Stimulated activated CD8-positive, alpha-beta memory T cell treated with anti-CD3 and anti-CD28 coated beads, Interleukin-2, amount 100 ng/mL, for 1 hour (primary cell): ENCODE data around the gene ING4.

Experiments used
- DNase-seq, 2 donors: peaks; one replicate each; pipeline ENCODE4 v3.0.0-alpha.2; 2020; ENCODE audit warnings: low read depth in 2 of 2

ING4 gene

DNA sequence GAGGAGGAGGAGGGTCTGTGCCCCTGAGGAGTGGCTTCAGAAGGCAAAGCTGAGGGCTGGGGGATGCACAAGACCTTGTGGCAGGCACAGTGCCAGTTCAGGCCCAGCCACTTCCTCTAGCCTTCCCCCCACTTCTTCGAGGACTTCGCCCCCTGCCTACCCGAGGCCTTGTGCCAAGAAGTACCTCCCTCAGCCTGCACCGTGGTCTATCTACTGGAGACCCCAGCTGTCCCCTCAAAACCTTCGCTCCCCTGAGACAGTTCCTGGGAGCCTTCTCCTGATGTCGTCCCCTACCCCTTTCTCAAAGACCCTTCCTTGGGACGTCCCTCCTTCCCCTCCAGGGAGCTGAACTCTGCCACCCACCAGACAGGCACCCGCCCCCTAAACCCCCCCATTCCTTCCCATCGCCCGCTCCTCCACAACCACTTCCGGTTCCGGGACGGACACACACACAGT, 25.7 kb upstream of the ING4 start:
- DNase-seq, result peak in 1 of 2 donors; percentile 21

DNA sequence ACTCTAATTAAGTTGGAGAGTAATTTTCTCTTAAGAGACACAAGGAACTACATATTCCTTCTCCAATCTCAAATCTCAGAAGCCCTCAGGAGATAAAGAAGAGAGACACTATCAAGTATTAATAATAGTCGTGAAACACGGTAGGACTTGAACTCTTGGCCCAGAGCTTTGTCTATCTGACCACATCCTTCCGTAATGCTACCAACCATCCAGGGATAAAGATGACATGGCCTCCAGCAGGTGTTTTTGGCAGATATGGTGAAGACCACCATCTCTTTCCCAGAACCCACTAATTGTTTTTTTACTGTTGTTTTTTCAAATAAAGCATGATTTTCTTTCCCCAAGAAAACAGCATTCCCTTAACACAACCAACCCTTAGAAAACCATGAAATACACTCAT, 22.9 kb upstream of the ING4 start:
- no peak for DNase-seq

DNA sequence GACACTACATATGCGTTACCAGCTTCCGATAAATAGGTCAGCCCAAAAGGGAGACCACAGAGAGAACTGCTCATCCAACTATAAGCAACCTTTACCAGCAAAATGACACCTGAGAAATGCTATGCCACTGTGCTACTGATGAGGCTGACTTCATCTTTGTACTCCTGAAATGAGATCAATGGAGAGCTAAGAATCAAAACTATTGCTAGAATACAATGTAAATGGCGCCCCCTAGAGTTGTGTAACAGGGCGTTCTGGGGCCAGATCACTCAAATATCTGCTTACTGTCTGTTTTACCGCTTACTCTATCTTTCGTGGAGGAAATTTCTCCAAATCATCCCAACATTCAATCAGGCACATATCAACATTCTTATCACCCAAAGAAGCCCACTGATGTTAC, 21.7 kb upstream of the ING4 start:
- DNase-seq, result no peak

DNA sequence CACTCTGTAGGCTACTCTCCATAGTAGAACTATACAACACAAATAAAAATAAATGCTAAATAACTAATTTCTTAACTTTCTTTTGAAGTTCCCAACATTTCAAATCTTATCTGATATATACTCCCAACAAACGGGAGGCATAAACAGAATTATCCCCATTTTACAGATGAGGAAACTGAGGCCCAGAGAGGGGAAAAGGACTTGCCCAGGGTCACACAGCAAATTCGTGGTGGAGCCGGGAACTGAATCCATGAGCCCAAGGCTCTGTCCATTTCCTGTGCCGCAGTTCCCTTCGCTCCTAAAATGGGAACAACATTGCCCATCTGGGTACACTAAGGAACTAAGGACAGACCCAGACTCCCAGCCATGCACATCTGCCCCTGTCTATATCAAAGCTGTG, 14.0 kb upstream of the ING4 start:
- DNase-seq, result no peak

DNA sequence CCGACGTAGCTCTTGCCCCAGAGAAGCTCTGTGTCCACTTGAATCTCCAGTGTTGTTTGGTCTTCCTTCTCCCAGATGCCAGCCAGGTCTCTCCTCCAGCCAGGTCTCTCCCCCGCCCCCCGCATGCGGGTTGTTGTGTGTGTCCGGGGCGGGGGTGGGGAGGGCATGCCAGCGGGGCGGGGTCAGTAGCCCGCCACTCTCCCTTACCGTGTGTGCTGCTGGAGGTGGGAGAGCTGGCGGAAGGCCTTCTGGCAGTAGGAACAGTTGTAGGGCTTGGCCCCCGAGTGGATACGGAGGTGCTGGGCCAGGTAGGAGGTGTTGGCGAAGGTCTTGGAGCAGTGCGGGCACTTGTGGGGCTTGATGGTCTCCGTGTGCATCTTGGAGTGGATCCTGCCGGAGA, 9.2 kb upstream of the ING4 start:
- DNase-seq, result no peak

DNA sequence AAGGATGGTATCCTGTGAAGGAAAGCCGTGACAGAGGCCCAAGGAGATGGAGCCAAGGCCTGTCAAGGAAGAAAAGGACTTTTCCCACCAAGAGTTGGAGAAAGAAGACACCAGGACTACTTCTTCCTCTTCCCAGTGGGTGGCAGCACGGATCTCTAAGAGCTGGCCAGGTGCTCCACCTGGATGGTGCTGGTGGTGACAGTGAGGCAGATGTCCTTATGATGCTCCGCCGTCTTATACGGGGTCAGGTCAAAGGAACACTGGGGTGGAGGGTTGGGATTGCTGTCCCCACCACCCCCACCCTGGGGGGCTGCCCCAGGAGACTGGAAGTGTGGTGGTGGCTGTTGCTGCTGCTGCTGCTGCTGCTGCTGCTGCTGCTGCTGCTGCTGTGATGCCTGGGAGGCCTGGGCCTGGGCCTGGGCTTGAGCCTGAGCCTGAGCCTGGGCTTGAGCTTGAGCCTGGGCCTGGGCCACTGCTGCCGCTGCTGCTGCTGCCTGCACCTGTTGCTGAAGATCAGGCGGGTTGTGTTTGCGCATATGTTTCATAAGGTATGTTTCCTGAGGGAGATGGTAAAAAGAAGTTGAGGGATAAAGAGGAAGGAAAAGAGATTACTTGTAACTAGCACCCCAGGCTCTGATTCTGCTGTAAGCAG, 4.8 kb upstream of the ING4 start:
- no peak for DNase-seq

DNA sequence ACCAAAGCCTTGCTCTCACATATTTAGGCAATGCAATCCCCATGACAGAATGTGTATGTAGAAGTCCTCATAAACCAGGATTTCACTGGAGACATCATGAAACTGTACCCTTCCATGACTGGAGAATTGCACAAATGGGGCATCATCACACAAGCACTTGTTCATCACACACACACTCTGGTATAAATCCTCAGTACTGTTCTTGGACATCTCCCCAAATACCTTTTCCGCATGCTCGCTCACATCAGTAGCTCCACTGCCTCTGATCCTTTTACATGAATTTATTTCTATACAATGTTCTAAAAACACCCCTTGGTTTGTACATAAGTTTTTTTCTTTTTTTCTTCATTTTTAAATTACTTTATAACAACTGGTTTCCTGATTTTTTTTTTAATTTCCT, 3.3 kb upstream of the ING4 start:
- DNase-seq, result no peak

DNA sequence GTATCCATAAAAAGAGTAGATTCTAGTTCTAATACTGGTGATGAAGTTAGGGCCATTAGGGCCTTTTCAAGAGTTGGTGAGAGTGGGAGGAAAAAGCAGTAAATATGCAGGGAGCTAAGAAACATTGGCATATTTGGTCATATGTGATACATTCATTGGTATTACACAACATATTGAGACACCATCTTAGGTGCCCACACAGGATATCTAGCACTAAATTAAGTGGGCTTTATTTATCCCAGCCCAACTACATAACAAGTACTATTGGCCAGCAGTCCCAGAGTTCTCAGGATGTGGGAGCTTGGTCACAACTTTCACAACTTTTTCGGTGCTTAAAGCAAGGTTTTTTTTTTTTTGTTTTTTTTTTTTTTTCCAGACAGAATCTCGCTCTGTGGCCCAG, 2.0 kb upstream of the ING4 start:
- no peak for DNase-seq

DNA sequence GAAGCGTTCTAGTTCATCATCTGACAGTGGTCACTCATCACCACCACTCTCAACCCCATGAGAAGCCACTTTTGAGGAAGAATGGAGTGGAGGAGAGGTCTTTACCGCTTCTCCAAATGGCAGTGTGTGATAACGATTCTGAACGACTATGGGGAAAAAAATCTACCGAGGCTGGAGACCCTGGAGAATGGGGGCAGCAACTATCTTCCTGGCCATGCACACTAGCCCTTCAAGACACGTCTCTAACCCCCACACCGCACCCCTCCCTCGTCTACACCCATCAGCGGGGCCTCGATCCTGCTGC, 365 bp downstream of the ING4 start:
- no peak for DNase-seq

DNA sequence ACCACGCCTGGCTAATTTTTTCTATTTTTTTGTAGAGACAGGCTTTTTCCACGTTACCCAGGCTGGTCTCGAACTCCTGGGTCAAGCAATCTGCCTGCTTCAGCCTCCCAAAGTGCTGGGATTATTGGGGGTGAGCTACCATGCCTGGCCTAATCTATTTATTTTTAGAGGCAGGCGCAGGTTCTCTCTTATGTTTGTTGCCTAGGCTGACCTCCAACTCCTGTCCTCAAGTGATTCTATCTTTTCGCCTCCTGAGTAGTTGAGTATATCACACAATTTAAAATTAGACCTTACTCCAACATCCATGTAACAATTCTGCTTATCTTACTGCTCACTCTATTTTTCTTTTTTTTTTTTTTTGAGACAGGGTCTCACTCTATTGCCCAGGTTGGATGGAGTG, 8.9 kb downstream of the ING4 start:
- no peak for DNase-seq

DNA sequence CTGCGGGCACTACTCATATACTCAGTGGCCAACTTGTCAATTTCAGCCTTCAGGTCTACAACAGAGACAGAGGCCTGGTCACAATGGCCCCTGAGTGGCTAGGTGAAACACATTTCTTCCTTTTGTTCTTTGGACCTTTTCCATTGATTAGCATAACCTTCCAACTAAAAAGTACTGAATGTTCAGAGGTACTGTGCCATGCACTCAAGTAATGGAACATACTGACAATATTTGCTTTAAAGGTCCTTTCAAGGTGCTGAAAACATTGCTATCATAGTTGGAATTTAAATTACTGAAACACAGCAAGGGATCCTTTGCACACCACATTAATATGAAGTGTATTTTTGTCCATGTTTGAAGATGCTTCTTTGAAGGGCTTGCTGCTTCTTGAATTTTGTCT, 9.6 kb downstream of the ING4 start:
- no peak for DNase-seq

DNA sequence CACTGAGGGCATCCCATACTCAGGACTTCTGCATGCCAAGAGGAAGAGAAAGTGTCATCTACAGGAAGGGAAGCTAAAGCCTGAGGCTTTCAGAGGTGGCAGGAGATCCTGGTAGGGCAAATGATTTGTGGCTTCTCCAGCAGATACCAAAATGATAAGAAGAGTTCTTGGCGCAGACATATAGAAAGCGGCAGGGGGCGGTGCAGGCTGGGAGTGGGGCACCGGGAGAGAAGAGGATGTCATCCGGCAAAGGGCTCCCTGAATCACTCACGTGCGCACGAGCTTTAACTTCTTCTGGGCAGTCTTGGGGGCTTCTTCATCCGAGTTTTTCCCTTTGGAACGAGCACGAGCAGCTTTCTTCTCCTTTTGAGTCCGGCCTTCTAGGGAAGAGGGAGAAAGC, 10.5 kb downstream of the ING4 start:
- DNase-seq, result no peak

DNA sequence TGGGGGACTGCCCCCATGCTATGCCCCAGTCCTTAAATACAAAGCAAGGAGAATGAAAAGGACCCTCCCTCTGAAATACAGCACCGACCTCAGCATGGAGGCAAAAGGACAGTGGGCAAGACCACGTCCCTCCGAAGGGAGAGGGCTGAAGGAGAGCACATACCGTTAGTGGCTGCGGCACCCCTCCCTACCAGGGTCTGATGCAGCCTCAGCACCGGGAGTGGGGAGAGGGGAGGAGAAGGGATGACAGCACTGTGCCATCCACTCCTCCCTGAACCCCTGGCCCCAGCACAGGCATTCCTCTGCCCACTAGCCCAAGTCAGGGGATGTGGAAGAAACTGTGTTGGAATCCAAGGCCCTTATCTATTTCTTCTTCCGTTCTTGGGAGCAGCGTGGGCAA, 12.1 kb downstream of the ING4 start:
- DNase-seq, result no peak

DNA sequence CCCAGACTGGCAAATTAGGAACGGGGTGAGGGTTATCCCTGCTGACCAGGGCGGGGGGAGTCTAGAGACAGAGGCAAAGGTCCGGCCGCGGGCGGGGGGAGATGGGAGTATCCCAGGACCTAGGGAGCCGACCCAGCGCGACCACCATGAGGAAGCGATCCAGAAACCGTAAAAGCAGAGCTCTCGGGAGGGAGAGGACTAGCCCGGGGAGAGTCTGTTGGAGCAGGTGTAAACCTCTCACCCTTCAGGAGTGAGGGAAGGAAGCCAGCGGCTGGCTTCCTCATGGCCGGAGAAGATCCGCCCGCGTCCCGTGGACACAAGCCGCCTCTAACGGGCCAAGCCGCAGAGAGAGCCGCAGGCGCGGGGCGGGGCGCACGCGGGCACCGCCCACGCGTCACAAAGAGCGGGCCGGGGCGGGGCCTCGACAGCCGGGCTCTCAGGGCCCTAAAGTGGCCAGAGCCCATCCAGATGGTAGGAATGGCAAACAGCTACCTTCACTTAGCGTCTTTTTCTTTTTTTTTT, 15.8 kb downstream of the ING4 start, which contains the start of gene ACRBP:
ACRBP (minus strand) TSS at position 350 of the 522 bp plus-strand sequence; CDS start at position 284, 66 bp downstream.
- no peak for DNase-seq

DNA sequence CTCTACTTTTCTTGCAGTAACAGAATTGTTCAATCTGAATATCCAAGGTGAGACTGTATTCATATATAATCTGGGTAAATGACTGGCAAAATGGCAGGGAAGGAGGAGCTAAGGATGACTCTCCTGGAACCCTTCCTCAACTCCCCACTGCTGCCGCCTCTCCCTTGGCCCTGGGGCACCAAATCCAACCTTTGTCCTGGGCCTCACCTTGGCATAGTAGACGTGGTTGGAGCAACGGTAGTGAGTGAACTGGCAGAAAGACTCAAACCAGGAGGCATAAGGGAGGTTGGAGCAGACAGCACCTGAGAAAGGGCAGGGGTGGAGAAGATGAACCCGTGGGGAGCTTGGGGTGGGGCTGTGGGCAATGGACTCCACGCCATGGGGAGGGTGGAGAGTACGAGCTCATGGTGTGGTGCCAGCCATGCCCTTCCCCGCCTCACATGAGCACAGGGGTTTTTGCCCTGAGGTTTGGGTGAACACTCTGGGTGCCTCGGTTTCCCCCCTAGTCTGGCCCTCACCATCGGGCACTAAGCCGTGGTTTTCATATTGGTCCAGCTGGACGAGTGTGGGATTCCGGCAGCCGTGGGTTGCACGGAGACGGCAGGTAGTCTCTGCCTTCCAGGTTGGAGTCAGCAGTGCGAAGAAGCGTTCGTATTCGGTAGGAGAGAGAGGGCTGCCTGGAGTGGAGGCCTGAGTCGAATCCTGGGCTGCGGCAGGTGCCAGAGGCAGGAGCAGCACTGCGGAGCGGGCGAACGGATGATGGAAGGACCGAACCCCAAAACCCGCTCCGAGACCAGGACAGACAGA, 16.4 kb downstream of the ING4 start:
- no peak for DNase-seq

DNA sequence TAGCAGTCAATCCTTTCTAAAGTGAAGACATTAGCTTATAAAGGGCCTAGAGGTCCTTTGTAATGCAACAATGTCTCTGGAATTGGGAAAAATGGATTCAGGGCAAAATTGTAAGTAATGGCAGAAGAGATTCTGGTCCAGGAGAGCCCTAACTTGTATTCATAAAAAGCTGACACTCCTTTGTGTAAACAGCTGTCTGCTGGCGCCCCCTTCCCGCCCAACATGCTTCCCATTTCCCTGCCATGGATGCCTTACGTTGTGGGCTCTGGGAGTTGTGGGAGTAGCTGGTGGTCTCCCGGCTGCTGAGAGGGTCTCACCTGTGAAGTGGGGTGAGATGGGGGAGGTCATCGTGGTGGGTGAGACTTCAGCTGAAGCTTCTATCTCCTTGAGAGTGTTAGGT, 18.0 kb downstream of the ING4 start:
- no peak for DNase-seq

DNA sequence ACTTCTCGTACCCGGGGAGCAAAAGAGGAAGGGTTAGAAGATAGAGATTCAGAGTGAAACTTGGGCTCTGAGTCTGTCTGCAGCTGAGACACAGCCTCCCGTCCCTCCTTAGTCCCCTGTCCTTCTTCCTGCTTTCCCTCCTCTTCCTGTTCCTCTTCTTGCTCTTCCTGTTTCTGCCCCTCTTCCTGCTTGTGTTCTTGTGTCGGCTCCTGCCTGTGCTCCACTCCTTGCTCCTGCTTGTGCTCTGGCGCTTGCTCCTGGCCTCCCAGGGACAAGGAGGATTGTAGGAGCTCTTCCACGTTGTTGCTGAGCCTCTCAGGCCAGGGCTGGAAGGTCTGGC, 18.7 kb downstream of the ING4 start:
- no peak for DNase-seq

DNA sequence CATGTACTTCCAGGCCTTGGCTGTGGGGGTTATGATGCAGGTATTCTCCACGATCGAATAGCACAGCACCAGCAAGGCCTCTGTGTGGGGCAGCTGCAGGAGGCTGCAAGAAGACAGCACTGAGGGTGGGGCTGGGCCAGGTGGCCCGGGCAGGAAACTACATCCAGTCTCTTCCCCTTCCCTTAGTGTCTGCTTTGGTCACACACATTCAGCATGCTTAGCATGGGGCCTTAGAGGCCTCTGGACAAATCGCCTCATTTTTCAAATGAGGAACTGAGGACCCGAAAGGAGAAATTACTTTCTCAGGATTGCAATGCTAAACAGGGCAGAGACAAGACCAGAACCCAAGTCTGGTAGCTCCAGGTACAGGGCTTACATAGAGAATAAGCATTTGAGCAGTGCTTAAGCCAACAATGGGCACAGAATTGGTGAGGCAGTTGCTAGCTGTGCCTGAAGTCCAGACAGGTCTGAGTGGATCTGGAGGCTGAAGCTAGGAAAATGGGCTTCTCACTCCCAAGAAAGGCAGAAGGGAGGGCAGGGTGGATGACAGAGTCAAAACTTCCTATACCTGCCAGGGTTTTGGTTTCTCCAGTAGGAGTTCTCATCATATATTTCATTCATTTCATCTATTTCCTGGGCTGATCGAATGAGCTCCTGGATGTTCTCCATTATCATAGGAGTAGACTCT, 19.2 kb downstream of the ING4 start:
- DNase-seq, result no peak

DNA sequence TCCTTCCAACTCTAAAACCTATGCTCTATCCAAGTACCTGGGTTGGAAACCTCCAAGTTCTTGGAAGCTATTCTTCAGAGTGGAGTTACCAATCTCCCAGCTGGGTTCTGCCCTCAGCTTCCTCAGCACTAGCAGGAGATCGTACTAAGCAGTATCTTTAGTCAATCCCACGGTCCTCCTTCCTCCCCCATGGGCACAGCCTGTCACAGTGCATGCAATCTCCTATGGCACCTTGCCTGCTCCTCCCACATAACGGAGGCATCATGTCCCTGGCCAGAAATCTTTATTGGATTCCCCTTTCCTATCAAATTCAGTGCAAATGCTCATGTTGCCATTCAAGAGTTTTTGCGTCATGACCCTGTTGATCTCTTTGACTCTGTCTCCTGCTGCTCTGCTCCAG, 21.8 kb downstream of the ING4 start:
- DNase-seq, result no peak

DNA sequence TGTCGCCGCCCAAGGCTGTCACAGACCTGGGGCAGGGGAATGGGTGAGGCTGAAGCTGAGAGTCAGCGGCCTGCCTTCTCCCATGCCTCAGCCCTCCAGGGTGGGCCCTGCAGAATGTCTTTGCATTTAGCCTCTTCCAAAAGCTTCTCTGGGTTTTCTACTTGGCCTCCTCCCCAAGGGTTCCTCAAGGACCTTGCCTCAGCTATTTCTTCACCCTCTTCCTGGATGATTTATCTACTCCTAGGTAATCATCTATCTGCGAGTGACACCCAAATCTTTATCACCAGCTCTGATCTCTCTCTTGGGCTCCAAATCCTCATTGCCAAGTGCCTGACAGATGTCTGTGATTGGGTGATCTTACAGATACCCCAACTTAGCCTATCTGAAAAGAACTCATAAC, 22.4 kb downstream of the ING4 start:
- no peak for DNase-seq

DNA sequence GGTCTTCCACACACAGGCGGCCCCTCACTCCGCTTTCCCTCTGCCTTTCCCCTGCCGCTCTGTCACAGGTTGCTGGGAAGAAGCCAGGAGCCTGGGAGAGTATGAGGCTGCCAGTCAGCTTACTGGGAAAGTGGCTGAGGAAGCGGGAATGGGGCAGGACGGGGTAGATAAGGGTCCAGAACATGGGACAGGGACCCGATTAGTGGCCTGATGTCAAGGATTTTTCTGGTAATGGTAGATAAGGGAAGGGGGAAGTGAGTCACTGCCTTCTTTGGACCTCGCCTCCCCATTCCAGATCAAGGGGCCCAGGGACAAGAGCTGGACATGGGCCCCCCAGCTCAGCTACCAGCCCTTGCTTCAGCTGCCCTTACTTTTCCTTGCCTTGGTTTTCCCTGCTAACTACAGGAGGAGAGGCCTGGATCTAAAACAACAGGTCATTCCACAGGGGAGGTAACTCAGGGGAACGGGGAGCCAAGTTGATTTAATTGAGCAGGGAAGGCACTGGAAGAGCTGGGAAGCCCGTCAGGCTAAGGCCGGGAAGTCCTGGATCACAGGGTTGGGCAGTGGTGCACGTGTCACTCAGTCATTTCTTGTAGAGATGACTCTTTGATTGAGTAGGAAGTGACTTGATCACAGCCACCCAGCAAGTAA, 23.6 kb downstream of the ING4 start:
- no peak for DNase-seq

DNA sequence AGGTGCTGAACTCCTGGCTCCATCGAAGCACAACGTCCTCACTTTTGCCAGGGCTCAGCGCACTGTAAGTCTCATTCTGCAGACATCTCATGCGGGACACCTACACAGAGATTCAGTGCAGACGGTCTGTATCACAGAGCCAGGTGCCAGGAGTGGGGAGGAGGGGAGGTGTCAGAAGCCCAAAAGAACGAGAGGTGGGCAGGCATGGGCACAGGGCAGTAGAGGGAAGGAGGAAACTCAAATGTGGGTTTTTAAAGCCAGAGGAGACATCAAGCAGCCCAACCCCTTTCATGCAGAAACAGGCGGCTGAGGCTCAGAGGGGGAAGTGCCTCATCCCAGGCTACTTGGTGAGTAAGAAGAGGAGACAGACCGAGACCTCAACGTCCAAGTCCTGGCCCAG, 24.6 kb downstream of the ING4 start:
- no peak for DNase-seq
